Activated T-cell treated with anti-CD3 and anti-CD28 coated beads, Interleukin-2, amount 50 U/mL, for 4 hours (primary cell): Measurements from ENCODE around the gene JPH3. TPM values are rescaled to one million over a fixed set of nuclear protein-coding genes. Genes with fewer than 3 reads are reported as not detected.

ENCODE experiments used
- ATAC-seq, 2 donors: fragments of 200-7000 bp; cut with Tn5 transposase; one replicate each; pipeline ENCODE4 v1.10.0; 2021
- DNase-seq: peaks from one replicate; pipeline ENCODE4 v3.0.0-alpha.2; 2020
- H3K27me3 Mint-ChIP-seq: one replicate; pipeline ENCODE4 v1.8.0; 2021; ENCODE audit warnings: low read depth, mixed read lengths
- H3K36me3 Mint-ChIP-seq: one replicate; pipeline ENCODE4 v1.8.0; 2022; ENCODE audit warnings: mixed read lengths; ENCODE audit not compliant: insufficient read depth
- H3K4me1 Mint-ChIP-seq: one replicate; pipeline ENCODE4 v1.8.0; 2021; ENCODE audit warnings: low read depth, mixed read lengths
- H3K4me3 Mint-ChIP-seq: one replicate; pipeline ENCODE4 v1.8.0; 2021; ENCODE audit warnings: mild to moderate bottlenecking, moderate library complexity, mixed read lengths
- H3K9me3 Mint-ChIP-seq: one replicate; pipeline ENCODE4 v1.8.0; 2021; ENCODE audit warnings: mixed read lengths
- total RNA-seq, 3 donors: library from RNA; stranded (reverse); gene quantifications; one replicate each; pipeline ENCODE4 v1.2.1, GENCODE V29; 2021

JPH3 gene
- total RNA-seq, 3 donors from 2014 or later, result not detected

GRCh38 chr16:87727346-87727745 is 125.0 kb downstream of the JPH3 start:
- peaks cover 26% of the 10 kb centered on the region for H3K4me1 Mint-ChIP-seq
- H3K4me3 Mint-ChIP-seq, result no peak overlapping the region
- H3K36me3 Mint-ChIP-seq, result peaks cover 37% of the 10 kb centered on the region
- no peak for ATAC-seq
- no peaks in the 10 kb centered on the region for H3K9me3 Mint-ChIP-seq
- no peak for DNase-seq
- H3K27me3 Mint-ChIP-seq, result no peaks in the 10 kb centered on the region

- no peaks in the 10 kb centered on the region for H3K27me3 Mint-ChIP-seq
- no peak overlapping the region for H3K4me3 Mint-ChIP-seq
- no peaks in the 10 kb centered on the region for H3K9me3 Mint-ChIP-seq
- no peak for DNase-seq
- ATAC-seq, result no peak
- peaks cover 34% of the 10 kb centered on the region for H3K36me3 Mint-ChIP-seq
- H3K4me1 Mint-ChIP-seq, result peaks cover 25% of the 10 kb centered on the region
Measured at GRCh38 chr16:87728026-87728425, 125.7 kb downstream of the JPH3 start.

GRCh38 chr16:87729266-87729954 is 127.1 kb downstream of the JPH3 start:
- Mint-ChIP-seq H3K27me3 (no peaks in the 10 kb centered on the region), H3K4me1 (peaks cover 23% of the 10 kb centered on the region), H3K4me3 (no peak overlapping the region), H3K36me3 (peaks cover 26% of the 10 kb centered on the region), H3K9me3 (no peaks in the 10 kb centered on the region)
- DNase-seq, result no peak
- ATAC-seq, result no peak

GRCh38 chr16:87731607-87732006 is 129.3 kb downstream of the JPH3 start:
- peaks cover 17% of the 10 kb centered on the region for H3K4me1 Mint-ChIP-seq
- H3K4me3 Mint-ChIP-seq, result no peak overlapping the region
- no peak for DNase-seq
- peaks cover 22% of the 10 kb centered on the region for H3K36me3 Mint-ChIP-seq
- H3K27me3 Mint-ChIP-seq, result no peaks in the 10 kb centered on the region
- H3K9me3 Mint-ChIP-seq, result no peaks in the 10 kb centered on the region
- no peak for ATAC-seq

- Mint-ChIP-seq H3K4me1 (peaks cover 17% of the 10 kb centered on the region), H3K4me3 (no peak overlapping the region), H3K9me3 (no peaks in the 10 kb centered on the region), H3K36me3 (peaks cover 17% of the 10 kb centered on the region), H3K27me3 (no peaks in the 10 kb centered on the region)
- ATAC-seq (no peak), DNase-seq (no peak)
Measured at GRCh38 chr16:87733190-87733589, 130.9 kb downstream of the JPH3 start.

GRCh38 chr16:87734644-87735043 is 132.3 kb downstream of the JPH3 start:
- Mint-ChIP-seq H3K36me3 (peaks cover 12% of the 10 kb centered on the region), H3K4me3 (no peak overlapping the region), H3K4me1 (peaks cover 17% of the 10 kb centered on the region)

GRCh38 chr16:87735270-87736007 is 133.1 kb downstream of the JPH3 start:
- DNase-seq (no peak), ATAC-seq (no peak)
- H3K4me1 Mint-ChIP-seq, result peaks cover 17% of the 10 kb centered on the region
- H3K9me3 Mint-ChIP-seq, result no peaks in the 10 kb centered on the region
- no peaks in the 10 kb centered on the region for H3K27me3 Mint-ChIP-seq
- H3K4me3 Mint-ChIP-seq, result no peak overlapping the region
- H3K36me3 Mint-ChIP-seq, result peaks cover 11% of the 10 kb centered on the region

More at GRCh38 chr16:87734644-87735043, 132.3 kb downstream of the JPH3 start:
- DNase-seq (no peak), ATAC-seq (no peak)
- H3K27me3 Mint-ChIP-seq, result no peaks in the 10 kb centered on the region
- H3K9me3 Mint-ChIP-seq, result no peaks in the 10 kb centered on the region

- Mint-ChIP-seq H3K27me3 (no peaks in the 10 kb centered on the region), H3K36me3 (peaks cover 10% of the 10 kb centered on the region), H3K4me1 (peaks cover 21% of the 10 kb centered on the region), H3K9me3 (no peaks in the 10 kb centered on the region), H3K4me3 (no peak overlapping the region)
- ATAC-seq (no peak), DNase-seq (no peak)
Measured at GRCh38 chr16:87736008-87736382, 133.7 kb downstream of the JPH3 start.

GRCh38 chr16:87739801-87740200 is 137.5 kb downstream of the JPH3 start:
- Mint-ChIP-seq H3K4me1 (peaks cover 7% of the 10 kb centered on the region), H3K9me3 (no peaks in the 10 kb centered on the region), H3K36me3 (peaks cover 22% of the 10 kb centered on the region), H3K4me3 (no peak overlapping the region), H3K27me3 (no peaks in the 10 kb centered on the region)
- ATAC-seq (no peak), DNase-seq (no peak)

- peaks cover 7% of the 10 kb centered on the region for H3K4me1 Mint-ChIP-seq
- ATAC-seq, result no peak
- no peaks in the 10 kb centered on the region for H3K9me3 Mint-ChIP-seq
- no peaks in the 10 kb centered on the region for H3K27me3 Mint-ChIP-seq
- no peak for DNase-seq
- no peak overlapping the region for H3K4me3 Mint-ChIP-seq
- peaks cover 28% of the 10 kb centered on the region for H3K36me3 Mint-ChIP-seq
Measured at GRCh38 chr16:87740441-87740840, 138.1 kb downstream of the JPH3 start.

- peaks cover 28% of the 10 kb centered on the region for H3K36me3 Mint-ChIP-seq
- H3K4me3 Mint-ChIP-seq, result no peak overlapping the region
- DNase-seq (no peak), ATAC-seq (no peak)
- H3K9me3 Mint-ChIP-seq, result no peaks in the 10 kb centered on the region
- H3K4me1 Mint-ChIP-seq, result peaks cover 7% of the 10 kb centered on the region
- H3K27me3 Mint-ChIP-seq, result no peaks in the 10 kb centered on the region
Measured at GRCh38 chr16:87740909-87741424, 138.7 kb downstream of the JPH3 start.

GRCh38 chr16:87741700-87742415 is 139.6 kb downstream of the JPH3 start:
- no peaks in the 10 kb centered on the region for H3K27me3 Mint-ChIP-seq
- ATAC-seq (no peak), DNase-seq (no peak)
- no peaks in the 10 kb centered on the region for H3K9me3 Mint-ChIP-seq
- H3K4me1 Mint-ChIP-seq, result peaks cover 7% of the 10 kb centered on the region
- no peak overlapping the region for H3K4me3 Mint-ChIP-seq
- peaks cover 29% of the 10 kb centered on the region for H3K36me3 Mint-ChIP-seq

- H3K4me3 Mint-ChIP-seq, result no peak overlapping the region
- no peaks in the 10 kb centered on the region for H3K27me3 Mint-ChIP-seq
- H3K36me3 Mint-ChIP-seq, result peaks cover 30% of the 10 kb centered on the region
- no peaks in the 10 kb centered on the region for H3K9me3 Mint-ChIP-seq
- no peak for DNase-seq
- peaks cover 7% of the 10 kb centered on the region for H3K4me1 Mint-ChIP-seq
- no peak for ATAC-seq
Measured at GRCh38 chr16:87742781-87743490, 140.6 kb downstream of the JPH3 start.
